ENCODE measurements around the gene NHS.

The NHS gene

DNA sequence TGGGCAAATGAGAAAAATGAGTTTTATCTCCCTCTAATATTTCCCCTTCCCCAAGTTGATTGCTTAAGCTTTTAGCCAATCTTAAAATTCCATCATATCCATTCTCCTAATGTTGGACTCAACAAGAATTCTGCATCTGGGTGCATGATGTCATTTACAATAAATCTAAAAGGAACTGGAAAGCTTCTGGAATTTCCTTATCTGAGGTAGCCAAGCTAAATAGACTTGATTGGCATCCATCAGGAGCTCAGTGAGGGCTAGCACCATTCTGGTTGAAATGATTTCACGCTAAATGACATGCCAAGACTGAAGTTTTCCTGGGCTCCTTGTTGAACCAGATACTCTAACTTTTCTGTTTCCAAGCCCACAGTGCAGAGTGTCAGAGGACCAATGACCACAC, 252.0 kb downstream of the NHS start:
- no peak for DNase-seq

DNA sequence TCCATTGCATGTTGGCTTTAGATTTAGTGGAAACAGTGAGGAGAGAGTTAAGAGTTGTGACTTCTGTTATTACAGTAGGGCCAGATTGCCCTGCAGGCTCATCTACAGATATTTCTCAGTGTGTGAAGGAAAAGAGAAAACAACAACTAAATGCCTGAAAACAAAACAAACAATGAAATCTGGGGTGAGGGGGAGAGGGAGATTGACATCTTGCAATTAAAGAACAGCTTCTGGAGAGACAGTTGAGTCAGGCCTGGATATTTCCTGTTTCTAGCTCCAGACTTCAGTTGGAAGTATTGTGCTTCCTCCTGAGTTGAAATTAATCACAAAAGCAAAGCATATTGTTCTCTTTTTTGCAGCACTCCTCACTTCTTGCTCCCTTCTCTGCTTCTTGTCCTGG, 254.0 kb downstream of the NHS start:
- DNase-seq: peak in 2 of 4 experiments; percentile 12 to 16

DNA sequence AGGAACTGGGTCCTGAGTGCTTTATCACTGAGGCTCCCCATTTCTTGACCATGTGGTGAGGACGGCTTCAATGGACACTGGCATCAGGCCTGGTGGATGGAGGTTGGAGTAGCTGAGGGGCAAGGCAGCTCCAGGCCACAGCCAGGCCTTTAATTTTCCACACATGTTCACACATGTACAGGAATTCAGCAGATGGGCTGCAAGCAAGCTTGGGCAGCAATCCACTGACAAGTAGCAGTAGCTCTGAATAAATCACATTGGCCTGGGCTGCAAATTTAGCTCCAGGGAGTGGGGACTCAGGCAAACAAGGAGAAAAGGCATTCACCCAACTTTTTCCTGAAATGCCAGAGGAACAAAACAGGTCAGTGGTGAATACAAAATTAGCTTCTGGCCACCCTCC, 254.5 kb downstream of the NHS start:
- DNase-seq: no peak

DNA sequence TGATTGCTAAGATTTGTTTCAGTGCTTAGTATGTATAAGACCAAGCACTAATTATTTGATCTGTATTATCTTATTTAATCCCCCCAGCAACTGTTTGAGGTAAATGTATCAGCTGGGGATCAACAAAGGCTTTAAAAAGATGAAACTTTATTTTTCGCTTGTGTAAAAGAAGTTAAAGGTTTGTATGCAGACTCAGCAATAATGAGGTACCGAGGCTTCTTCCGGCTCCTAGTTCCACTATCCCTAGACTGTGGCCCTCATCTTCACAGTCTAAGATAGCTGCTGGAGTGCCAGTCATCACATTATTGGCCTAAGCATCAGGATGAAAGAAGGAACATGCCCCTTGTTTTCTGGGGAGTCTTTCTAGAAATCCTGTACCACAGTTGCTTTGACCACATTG, 256.6 kb downstream of the NHS start:
- no peak for DNase-seq

DNA sequence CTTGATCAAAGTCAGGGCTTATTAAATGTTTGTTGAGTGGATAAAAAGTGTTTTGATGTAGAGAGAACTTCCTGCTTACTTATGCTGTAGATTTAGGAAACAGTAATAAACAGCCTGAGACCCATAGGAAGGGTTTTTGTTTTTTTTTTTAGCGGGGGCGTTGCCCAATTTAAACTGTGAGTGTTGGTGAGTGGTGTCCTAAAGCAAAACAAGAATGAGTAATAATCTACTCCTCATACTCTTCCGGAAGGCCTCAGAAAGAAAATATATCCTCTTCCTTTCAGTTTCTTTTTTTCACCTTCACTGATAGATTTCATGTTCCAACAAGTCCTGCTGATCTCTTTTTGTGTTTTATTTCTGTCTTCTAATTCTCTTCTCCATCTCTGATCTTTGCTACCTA, 257.9 kb downstream of the NHS start:
- DNase-seq: peak in 1 of 4 experiments; percentile 1

DNA sequence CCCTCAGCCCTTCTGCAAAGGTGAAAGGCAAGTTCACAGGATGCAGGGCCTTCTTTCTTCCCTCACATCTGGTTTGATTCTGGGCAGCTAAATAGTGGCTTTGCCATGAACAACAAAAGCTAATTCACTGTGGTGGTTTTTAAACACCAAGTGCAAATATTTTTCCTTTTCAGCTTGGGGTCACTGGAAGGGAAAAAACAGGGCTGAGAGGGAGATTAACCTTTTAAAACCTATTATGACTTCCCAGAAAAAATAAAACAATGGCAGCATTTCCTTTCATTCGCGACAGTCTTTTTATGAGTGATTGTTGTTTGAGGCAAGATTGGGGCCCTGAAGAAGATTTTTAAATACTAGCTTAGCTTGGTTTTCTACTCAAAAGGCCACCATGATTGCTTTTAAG, 258.5 kb downstream of the NHS start:
- no peak for DNase-seq

DNA sequence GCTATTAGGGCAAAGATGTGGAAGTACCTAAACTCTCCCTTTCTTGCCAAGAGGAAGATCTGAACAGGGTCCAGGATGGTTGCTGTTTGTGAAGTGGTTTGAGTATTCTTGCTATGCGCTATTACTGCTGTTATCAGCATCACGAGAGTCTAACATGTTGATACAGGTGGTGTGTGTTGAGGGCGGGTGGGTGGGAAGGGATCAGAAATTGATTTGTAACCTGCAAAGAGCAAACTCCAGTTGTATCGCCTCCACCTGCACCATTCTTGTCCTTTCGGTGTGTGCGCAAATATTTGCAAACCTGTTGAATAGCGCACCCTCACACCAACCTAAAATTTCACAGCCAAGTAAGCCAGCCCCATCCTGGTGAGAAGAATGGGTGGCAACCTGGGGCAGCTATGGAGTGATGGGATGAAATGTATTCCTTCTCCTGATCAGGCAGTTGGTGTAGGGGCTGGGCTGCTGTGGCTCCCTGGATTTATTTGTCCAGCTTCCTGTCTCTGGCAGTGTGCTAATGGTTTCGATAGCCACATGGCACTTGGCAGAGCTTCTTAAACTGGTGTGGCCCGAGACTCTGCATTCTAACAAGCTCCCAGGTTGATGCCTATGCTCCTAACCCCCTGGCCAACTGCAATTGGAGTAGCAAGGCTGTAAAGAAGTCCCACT, 259.7 kb downstream of the NHS start:
- DNase-seq: no peak

DNA sequence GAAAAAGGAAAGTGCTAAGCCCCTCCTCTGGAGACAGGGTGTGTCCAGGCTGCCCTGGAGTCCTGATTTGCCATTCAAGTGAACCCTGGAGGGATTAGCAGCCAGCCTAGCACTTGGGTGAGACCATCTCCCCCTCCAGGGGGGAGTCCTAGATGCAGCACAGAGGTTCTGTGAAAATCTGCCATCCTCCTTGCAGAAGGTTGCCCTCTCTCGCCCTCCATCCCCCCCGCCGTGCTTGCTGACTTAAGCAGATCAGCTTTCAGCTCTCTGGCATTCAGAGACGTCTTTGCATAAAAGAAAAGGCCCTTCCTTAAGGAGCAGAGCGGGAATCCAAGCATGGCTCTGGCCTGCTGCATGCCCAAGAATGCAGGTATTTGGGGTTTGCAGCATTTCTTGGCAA, 260.2 kb downstream of the NHS start:
- DNase-seq: no peak

DNA sequence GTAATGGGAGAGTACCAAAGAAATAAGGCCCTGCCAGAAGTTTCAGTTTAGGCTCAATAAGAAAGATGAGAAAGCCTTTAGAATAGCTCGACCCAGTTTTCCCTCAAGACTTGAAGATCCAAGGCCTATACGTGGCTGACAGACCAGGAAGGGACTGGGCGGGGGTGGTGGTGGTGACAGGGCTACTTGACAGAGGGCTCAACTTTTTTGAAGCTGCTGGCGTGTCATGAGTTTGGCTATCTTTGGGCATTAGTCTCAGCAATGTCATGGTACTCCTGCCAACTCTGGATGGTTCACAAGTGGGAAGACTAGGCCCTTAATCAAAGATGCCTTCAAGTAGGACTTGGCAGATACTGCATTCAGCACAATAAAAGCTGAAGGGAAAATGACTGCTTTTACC, 262.2 kb downstream of the NHS start:
- no peak for DNase-seq

DNA sequence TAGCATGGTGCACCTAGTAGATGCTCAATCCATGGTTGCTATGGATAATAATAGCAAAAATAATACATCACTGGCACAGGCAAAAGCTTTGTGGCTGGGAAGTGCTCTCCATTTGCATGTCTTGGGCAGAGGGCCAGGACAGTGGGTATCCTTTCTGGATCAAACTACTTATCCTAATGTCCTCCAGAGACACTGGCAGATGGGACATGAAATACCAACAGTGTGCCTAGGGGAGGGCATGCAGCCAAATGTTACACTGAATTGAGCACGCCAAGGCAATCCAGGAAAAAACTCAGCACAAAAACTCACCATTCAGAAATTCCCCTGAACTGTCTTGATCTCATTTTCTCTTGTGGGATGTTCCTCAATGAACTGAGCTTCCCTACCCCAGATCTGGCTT, 263.7 kb downstream of the NHS start:
- DNase-seq: no peak

DNA sequence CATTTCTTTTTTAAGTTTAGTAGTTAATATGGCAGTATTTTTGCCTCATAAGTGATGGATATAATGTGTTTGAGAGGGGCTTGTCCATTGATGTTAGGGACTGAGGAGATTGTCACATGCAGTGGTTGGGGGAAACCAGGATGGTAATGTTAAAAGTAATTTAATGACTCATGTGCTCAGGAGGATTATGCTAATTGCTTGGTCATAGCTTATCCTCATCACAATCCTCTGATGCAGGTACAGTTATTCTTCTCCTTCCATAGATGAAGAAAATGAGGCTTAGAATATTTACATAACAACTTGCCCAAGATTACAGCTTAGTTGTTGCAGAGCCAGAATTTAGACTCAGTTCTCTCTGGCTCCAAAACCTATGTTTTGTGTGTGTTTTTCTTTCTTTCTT, 267.9 kb downstream of the NHS start:
- no peak for DNase-seq

DNA sequence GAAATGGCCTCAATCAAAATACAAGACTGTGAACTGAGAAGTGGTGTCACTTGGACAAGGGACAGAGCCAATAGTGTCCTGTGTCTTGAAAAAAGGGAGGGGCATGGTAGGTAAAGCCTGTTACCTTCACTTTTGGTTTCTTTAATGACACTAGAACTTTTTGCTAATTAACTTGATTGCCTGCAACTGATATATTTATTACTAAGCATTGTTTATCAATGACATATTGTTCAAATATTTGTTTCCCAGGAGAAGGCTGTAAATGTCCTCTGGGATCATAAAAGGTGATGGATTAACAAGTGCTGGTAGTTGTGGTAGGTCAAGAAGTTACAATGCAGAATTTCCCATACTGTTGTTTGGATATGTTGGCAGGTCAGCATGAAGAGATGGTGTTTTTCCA, 268.5 kb downstream of the NHS start:
- DNase-seq: no peak

DNA sequence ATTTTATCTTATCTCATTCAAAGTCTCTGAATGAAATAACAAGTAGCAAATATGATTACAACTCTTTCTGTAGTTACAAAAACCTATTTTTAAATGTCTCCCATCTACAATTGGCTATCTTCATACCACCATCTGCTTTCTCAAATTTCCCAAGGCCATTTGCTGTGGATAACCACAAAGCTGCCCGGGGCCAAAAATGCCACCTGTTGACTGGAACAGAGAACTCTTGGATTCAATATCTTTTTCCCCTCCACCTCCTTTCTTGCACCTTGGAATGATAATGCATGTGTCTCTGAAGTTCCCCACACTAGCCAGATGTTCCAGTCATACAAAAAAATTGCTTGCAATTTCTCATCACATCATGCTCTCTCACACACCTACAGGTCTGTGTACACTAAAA, 269.0 kb downstream of the NHS start:
- no peak for DNase-seq

DNA sequence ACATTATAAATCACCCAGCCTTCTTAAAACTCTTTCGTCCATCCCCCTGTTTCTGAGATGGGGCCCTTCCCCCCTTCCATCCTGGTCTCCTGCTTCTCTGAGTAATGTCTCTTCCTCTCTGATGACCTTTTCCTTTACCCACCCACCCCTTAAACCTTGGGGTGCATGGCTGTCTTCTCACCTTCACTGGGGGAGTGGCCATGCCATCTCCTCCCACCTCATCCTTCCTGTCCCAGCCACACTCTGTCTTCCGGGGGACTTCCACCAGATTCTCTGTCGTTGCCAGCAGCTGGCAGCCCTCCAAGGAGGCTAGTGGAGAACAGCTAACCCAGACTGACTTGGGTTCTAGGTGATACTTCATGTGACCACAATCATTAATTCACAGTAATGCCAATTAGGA, 279.1 kb downstream of the NHS start:
- peak in 1 of 4 experiments; percentile 2 for DNase-seq

DNA sequence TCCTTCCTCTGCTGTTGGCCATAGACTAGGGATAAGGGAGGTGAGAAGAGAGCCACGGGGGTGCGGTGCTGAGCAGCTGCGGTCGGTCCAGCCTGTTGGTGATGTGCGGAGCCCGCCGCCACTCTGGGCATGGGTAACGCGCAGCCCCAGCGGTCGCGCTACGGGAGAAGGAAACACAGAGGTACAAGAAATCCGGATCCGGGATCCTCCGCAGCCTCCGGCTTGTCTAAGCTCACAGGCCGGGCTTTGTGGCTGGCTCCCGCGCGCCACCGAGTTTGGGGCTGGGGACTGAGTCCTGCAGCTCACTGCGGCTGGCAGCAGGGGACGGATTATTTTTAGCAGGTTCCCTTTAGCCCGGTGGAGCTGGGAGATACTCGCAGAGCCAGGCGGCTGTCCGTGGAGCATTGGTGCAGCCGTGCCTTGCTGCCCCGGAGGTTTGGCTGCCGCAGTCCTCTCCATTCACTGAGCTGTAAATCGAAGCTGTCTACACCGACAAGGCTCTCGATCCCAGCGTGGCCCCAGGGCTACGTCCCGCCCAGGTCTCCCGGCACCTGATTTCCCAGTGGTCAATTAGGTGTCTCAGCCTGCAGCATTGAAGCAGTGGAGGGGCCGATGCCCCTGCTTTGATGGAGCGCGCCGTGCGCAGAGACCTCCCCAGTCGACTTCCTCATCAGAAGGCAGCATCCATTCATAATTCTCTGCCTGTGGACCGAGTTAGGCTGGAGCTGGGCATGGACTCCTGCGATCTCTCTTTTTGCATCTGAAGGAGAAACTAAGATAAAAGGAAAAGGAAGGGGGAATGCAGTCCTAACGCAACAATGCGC, 280.4 kb downstream of the NHS start:
- DNase-seq: peak in 1 of 4 experiments; percentile 2

DNA sequence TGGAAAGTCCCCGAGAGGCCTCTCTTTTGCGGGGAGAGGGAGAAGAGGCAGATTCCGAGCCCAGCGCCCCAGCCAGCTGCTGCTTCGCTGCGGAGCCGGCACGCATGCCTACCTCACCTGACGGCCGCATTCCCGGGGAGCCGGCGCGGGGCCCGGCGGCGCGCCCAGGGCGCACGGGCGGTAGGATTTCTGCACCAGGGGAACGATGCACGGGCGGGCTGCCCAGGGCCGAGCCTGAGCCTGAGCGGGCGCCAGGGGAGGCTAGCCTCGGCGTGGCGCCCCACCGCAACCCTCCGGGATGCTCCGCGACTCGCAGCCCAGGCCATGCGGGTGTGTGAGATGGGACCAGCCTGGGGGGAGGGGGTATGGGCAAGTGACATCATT, 281.0 kb downstream of the NHS start:
- no peak for DNase-seq

DNA sequence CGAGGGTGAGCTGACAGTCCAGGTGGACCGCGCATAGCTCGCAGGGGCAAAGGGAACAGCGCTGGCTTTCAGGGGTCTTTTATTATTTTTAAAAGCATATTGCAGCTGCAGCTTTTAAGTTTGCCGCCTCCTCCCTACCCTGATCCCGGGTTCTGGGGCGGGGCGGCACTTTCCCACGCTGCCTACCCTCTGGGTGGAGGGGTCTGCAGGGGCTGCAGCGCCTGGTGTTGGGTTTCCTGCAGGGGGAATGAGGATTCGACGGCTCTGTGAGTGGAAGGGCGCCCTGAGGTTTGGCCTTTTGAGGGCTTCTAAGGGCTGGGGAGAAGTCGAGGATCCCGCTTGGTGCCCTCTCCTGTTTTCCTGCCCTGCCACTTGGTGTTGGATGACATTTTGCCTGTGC, 281.6 kb downstream of the NHS start:
- DNase-seq: no peak

DNA sequence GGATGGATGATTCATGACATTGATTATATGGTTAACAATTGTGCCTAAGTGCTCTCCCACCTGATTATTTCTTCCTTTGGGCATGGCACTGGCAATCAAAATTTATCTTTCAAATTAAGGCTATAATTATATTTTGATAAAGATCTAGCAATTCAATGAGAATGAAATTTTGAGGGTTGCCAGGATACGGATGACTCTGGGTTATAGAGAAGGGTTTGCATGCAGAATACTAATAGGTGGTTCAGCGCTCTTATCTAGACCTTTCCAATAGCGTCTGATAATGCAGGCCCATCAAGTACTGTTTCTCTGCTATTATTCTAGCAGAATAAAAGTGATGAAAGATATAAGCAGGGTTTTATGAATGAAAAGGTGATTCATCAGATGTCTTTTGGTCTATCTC, 287.4 kb downstream of the NHS start:
- DNase-seq: no peak

DNA sequence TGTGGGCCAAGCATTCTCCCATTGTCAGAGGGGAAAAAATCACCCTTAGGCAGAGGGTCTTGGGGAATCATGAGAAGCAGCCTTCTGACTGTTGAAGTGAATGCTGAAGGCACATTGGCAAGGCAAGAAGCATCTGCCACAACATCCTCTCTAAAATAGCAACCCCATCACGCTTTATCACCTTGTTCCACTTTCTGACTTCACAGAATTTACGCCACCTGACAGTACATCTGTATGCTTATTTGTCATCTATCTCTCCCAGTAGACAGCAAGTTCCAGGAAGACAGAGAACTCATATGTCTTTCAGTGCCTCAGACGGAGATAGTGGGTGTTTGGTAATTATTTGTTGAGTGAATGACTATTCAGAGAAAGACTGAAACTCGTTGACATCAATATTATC, 293.9 kb downstream of the NHS start:
- DNase-seq: no peak

DNA sequence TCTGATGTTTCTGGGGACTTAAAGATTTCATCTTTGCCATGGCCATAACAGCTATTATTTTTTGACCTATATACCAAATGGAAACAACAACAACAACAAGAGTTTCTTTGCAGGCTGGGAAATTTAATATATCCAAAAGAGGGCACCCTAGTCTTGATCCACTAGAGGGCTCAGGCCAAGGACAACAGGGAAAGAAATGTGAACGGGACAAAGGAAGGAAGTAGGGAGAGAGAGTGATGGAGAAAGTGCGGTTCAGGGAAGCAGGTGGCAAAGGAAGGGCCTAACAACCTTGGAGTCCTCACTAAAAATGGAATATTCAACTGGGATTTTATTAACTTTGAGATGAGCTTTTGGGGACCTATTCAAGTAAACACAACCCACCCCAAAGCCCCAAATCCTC, 294.5 kb downstream of the NHS start:
- DNase-seq: no peak

DNA sequence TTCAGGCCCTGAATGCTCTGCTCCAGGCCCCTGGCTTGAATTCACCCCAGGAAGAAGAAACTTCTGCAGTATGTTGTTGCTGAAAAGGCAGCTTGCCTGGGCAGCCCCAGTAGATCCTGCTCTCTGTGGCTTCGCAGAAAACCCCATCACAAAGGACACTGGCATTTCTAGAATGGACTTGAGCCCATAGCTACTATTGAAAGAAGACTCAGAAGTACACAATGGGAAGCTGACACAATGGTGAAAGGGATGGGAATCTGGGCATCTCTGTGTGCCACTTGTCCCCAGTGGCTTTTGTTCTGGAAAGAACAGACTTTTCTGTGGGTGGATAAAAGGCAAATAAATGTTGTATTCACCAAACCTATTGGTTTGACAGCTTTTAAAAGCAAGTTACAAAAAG, 294.9 kb downstream of the NHS start:
- no peak for DNase-seq

DNA sequence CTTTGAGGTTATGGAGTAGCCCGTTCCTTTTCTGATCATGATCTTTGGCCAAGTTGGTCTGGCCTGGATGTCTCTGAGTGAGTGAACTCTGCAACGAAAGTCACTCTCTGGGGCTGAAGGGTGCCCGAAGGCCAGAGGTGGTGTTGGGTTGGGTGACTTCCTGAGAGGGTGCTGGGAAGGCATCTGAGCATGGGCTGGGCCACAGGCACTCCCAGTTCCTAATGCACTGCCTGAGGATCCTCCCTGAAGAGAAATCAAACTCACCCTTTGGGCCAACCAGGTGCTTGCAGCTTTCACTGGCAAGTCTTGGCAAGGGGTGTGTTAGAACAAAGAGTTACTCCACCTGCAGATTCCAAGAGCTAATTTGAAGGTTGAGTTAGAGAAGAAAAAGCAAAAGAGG, 295.9 kb downstream of the NHS start:
- no peak for DNase-seq

DNA sequence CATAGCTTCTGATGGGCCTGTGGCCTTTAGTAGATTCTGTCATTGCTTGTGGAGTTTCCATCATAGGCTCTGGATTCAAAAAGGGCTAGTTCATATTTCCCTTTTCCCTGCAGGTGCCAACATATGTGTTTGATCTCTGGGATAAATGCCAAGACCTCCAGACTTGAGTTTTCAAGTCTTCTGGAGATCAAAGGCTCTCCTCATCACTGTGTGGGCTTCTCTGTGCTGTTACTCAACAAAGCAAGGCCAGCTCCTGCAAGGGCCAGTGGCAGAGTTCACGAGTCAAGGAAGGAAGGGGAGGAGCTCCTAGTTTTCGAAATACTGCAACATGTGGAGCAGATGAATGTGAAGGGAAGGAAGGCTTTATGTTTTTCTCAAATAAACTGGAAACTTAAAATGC, 299.6 kb downstream of the NHS start:
- DNase-seq: peak; percentile 45 to 71 (median 64)

DNA sequence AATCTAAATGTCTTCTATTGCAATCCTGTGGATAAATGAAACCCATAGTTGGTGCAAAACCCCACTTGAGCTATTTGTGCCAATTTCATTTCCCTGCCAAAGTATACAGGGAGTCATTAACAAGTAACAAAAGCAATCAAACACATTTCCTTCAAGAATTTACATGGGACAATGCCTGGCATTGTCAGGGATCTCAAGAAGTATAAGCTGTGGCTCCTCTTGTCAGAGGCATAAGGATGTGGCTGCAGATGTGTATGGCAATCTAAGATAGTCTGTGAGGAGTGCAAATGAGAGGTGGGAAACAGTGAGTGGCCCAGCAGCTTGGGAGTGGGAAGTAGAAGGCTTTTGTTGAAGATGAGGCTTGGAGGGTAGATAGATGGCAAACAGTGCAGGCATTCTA, 304.3 kb downstream of the NHS start:
- DNase-seq: no peak

DNA sequence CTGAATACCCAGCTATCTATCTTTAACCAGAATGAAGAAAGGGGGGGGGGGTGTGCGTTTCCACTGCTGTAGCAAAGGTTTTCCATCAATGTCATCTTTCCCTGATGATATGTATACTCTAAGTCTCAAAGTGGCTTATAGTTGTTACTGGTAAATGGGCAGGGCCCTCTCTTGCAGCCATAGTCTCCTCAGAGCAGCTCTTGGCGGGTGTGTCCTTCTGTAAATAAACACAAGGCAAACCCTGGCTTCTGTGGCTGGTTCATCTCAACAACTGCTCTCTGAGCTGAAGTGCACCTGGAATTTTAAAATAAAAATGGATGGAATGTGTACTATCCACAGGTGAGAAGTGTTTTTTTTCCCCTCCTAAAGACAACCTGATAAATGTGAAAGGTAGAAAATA, 304.8 kb downstream of the NHS start:
- DNase-seq: no peak
